NCI-H187 (cell line): ENCODE data around the gene MRTFB.

ENCODE experiments used
- DNase-seq, 2 experiments: peaks; one replicate each; lab custom pipeline; 2025; lab: John Stamatoyannopoulos, UW

MRTFB gene

DNA sequence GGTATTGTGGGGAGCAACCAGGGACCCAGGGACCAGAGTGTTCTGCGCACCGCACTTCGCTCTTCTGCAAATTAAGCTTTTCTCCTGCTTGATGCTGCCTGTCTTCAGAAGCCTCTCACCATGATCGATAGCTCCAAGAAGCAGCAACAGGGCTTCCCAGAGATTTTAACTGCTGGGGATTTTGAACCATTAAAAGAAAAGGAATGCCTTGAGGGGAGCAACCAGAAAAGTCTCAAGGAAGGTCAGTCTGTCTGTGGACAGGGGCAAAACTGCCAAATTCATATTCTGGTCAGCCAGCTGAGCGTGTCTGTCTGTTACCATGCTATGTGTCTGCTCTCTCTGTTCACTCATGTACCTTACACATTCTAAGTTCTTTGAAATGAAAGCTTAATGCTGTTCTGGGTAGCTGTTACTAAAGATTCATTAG is 115.7 kb downstream of the MRTFB start:
- DNase-seq: no peak

DNA sequence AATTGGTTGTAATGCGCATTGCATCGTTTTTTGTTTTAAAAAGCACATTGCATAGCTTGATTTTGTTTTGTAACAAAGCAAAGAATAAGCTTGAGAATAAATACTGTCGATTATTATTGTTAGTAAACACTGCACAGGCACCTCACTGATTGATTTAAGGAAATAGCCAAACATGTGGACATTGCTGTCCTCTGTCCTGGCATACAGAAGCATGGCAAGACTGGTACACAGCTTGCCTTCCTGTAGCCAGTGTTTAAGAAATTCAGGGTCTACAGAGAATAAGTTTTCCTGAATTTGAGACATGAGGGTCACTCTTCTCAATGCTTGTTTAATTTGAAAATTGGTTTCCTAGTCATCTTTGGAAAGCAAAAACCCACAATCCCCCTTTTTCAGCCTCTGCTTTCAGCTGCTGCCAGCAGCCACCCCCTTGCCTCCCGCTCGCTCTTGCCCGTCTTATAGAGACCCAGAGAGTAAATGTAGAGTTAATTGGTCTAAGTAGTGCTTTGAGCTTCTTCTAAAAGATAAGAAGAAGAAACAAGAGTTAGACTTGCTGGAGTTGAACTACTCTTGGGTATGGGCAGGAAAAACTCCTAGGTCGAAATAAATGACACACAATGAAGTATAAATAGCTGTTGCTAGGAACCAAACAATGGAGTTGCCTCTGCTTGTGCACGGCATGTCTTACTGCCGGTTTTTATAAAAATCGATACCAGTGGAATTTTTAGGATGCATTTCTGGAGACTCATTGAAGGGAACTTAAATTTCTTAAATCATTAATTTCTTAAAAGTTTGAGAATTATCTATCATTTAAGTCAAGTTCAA is 116.6 kb downstream of the MRTFB start:
- DNase-seq: no peak

DNA sequence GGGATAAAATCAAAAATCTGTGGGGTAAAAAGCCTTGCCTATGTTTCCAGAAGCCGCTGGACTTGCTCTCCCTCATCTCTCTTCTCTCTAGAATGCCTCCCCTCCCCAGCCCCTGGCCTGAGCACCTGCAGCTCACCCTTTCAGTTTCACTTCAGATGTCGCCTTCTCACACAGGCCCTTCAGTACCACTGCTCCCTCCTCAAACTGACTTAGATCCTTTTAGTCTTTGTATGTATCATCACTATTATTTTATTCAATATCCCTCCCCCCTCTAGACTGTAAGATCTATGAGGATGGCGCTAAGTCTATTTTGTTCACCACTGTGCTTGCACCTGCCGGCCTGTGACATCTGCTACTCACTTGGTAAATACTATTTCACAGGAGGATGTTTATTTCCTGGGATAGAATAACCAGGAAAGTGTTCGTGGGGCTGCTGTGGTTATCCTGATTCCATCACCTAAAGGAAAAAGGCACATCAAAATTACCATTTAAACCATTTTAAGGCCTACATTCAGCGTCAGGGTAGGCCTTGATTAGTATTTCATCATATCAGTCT is 122.3 kb downstream of the MRTFB start:
- no peak for DNase-seq

DNA sequence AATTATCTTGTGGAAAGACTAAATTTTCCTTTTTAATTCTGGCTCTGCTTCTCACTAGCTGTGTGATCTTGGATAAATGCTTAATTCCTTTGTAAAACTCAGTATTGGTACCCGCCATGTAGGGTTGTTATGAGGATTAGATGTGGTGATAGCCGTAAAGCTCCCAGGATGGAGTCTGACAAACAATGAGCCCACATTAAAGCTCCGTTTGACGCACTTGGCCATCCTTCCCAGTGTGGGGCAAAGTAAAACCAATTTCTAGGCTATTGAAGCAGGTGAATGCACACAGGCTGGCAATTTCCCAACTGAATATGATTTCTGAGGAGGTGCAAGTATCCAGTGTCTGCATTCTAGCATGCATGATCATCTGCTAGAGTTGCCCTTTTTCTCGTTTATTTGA is 123.6 kb downstream of the MRTFB start:
- no peak for DNase-seq

DNA sequence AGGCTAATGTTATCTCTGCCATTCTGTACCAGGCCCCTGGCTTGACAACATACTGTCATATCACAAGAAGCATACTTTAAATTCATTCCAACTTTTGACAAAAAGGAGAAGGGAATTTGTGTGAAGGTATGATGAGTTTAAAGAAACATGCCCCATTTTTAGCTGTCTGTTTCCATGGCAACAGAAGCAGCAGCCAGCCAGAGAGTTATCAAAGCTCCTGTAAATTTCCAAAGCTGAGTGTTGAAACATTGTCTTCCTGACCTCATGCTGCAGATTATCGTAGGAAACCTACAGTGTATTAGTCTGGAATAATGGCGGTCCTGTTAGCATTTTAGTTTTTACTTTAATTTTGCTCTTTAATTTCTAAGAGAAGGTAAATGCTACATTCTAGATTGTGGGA is 124.9 kb downstream of the MRTFB start:
- no peak for DNase-seq

DNA sequence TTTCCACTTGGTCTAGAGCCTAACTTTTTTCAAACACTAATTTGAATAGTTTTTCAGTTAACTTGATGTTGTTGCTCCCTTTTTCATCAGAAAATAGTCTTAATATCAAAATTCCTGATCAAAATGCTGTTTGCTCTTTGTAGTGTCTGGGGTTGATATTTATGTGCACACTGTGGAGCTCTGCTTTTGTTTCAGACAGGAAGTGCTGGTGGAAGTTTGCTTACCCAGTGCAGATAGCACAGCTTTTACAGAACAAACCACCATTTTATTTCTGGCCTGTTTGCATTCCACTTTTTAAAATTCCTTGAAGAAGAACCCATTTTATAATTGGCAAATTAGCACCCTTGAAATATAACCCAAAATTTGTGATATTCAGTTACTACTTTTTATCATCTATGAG is 125.4 kb downstream of the MRTFB start:
- DNase-seq: no peak

DNA sequence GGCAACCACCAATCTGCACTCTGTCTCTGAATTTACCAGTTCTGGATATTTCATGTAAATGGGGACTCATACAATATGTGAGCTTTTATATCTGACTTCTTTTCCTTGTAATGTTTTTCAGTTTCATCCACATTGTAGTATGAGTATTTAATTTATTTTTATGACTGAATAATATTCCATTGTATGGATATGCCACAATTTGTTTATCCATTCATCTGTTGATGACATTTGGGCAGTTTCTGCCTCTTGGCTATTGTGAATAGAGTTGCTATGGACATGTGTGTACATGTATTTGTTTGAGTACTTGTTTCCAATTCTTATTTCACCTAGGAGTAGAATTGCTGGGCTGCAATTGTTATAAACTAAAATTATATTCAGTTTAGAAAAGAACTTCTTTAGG is 126.9 kb downstream of the MRTFB start:
- no peak for DNase-seq

DNA sequence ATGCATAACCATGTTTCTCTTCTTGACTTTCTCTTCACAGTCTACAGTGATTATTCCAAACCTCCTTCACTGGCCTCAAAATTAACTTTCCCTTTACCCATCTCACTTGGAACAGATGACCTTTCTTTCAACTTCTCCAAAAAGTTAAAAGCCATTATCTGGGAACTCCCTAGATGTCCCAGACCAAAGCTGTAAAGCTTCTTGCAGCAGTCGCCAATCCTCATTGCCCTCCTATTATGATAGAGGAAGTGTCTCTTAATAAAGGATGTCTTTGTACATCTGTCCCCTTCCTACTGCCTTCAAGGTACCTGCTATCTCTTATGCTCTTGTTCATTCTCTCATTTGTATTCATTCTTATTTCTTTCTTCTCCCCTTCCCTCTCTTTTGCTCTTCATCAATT is 127.5 kb downstream of the MRTFB start:
- DNase-seq: no peak

DNA sequence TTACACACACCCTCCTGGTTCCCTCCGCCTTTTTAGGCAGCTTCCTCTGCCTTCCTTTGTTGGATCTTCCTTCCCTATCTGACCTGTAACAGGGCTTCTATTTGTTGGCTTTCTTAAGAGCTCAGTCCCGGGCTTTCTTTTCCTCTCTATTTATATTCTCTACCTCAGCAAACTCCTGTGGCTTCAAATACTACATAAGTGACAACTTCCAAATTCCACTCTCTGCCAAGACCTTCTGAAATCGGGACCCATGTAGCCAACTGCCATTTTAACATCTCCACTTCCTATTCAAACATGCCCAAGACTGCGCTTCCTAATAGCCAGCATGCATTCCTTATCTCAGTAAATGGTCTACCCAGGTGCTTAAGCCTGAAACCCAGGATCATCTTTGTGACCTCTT is 128.1 kb downstream of the MRTFB start:
- no peak for DNase-seq

DNA sequence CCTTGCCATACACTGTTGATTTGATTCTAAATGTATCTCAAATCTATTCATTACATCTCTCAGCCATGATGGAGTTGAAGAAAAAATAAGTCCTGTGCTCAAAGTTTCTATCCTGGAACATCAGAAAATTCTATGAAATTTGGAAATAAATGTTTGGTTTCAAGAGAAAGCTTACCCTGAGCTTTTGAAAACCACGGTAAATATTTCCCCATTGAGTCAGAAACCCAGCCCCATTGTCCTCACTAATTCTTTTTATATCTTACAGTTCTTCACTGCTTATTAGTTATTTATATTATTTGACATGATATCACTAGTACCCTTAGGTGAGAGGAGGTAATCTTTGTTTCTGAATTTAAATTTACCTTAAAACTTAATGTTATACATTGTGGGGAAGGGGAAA is 128.5 kb downstream of the MRTFB start:
- DNase-seq: no peak

DNA sequence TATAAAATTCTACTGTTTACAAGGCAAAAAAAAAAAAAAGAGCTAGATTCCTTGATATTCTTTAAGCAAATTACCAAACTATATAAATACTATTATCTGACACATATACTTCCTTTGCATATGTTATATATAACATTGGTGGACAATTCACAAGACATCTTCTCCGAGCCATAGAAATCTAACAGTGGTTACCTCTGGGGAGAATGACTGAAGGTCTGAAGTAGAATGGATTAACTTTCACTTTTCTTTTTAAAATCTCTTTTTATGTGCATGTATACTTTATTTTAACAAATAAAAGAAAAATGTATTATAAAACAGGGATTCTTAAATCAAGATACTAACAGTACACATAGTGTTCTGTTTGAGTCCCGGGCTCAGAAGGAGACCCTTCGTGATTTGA is 131.0 kb downstream of the MRTFB start:
- DNase-seq: no peak

DNA sequence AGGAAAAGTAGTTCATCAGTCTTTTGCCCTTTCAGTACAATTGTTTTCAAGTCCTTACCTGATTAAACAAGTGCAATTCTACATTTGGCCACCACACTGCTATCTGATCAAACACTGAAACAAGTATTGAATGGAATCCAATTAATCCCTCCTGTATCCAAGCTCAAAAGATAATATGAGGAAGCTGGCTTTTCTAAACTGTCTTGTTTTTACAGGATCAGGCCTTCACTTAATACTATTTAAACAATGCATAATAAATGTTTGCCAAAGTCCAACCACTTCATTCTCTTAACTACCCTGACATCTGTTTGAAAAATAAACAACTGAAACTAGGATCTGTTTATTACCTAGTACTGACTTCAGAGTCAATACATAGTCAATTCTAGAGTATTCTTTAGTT is 131.6 kb downstream of the MRTFB start:
- DNase-seq: no peak

DNA sequence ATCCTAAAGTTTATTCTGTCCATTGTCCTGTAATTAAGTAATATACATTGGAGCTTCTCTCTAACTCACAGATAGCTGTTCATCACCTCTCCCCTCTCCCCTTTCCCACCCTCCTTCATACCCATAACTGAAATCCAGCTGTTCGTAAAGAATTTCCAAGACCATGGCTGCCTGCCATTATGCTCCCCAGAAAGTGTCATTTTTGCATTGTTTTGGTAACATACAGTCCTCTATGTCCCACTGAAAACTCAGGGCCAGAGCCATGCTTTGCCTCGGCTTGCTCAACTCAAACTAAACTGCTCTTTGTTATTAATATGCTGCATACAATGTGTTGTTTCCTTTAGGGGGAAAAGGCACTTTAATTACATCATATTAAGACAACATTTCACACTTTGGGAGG is 132.0 kb downstream of the MRTFB start:
- DNase-seq: no peak

DNA sequence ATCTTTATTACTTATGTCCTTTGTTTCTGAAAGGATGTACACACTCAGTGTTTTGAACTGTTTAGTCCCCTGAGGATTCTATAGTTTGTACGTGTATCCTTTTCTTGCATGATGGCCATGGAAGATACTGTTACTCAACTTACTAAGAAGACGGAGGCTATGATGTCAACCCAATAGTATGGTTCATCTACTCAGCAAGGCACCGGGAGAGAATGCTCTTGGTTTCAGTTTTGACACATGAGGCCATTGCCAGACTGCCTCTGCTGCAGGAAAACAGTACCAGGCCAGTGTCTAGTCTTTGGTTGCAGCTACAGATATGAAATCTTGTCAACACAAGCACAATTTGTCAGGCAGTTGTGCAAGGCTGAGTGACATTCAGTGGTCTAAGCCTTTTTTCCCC is 134.5 kb downstream of the MRTFB start:
- DNase-seq: no peak

DNA sequence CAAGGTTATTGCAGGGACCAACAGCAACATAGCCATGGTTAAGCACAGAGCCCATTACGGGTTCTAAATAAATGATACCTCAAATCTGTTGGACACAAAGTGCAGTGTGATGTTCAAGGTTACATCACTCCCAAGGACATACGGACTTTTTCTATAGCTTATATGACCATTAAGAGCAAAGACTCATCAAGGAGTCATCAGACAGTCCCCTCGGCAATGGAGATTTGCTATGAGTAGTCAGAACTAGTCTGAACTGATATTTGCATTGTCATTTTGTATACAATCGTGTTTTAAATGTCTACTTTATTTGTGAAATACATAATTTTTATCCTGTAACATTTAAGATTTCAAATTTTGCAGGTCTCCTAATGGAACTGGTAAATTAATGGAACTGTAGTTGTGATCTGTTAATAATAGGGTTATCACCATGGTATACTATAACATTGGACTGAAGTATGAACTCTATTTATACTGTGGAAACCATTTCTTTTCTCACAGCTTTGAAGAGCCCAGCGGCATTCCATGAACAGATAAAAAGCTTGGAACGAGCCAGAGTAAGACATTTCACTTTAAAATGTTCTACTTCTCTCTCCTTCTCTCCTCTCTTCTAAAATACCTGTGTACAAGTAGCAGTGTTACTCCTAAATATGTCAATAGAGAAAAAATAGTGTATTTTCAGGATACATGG is 140.9 kb downstream of the MRTFB start:
- no peak for DNase-seq

DNA sequence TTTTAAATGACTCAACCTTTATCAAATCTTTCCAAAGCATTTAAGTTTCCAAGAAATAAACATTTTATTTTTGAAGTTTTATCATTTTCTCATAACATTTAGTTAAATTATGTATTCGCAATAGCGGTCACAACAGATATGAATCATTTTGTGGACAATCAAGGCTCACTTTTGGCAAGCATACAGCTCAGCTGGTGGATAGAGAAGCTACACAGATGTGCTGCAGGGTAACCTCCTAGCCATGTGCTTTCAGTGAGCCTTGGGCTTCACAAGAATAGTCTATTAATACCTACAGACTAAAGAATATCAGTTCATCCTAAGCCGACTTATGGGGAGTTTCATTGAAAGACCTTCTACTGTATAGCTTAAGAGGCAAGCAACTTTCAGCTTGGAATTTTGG is 144.8 kb downstream of the MRTFB start:
- DNase-seq: no peak

DNA sequence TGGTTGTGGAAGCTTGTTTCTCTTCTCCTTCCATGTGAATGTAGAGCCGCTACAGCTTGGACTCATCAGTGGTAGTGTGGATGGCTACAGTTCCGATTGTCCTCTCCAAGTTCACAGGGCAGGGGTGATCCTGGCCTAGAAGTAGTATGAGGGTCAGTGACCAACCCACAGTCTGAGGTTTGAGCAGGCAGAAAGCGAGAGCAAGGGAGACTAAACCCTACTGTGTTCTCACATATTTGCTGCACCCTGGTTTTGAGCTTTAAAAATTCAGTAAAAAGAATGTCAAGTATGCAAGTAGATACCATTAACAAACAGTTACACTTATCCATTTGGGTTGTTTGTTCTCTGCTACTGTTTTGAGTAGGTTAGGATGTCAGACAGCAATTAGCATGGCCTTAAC is 148.9 kb downstream of the MRTFB start:
- DNase-seq: no peak

DNA sequence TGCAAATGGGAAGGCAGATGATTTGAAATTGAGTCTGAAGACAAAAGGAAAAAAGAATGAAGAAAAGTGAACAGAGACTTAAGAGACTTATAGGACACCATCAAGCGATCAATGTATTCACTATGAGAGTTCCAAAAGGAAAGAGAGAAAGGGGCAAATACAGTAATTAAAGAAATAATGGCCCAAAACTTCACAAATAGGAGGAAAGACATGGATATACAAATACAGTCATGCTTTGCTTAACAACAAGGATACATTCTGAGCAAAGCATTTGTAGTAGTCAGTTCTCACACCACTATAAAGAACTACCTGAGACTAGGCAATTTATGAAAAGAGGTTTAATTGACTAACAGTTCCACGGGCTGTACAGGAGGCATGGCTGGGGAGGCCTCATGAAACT is 152.5 kb downstream of the MRTFB start:
- no peak for DNase-seq

DNA sequence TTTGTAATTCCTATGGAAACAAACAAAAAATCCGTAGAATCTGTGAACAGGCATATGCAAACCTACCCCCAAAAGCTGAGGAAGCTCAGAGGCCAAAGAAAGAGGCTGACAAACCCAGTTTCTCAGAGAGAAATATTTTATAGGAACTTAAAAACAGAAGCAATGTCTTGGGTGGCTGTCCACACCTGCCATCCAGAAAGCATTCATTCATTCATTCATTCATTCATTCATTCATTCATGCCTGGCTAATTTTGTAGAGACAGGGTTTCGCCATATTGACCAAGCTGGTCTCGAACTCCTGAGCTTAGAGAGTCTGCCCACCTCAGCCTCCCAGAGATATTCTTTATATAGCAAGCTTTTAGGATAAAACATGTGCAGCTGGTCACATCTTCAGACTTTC is 154.3 kb downstream of the MRTFB start:
- DNase-seq: no peak

DNA sequence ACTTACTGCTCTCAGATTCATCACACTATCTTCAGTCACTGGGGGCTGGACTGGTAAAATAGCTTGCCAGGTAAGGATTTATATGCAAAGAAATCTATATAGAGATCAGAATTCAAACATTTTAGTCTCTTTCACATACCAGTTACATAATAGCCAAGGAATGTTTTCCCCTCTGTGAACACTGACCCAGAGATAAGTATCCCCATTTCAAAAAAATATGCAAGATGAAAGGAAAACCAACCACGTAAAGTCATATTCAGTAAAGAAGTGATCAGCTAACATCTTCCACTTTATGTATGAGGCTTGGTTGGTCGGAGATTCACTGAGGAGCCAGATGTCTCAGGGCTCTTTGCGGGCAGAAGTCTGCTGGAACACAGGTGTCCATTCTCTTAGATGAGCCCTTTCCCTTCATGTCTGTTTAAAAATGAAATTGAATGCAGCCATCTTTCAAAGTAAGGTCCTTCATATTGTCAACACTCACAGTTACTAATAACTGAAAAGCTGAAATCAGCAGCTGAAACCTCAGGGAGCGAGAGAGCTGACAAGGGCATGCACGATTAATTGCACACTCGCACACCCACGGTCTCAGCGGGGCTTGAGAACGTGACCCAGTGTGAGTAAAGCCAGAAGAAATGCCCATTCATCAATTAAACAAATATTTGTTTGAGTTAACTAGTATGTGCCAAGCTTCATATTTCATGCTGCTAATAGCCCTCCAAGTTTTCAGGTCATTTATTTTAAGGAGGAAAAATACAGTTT is 161.2 kb downstream of the MRTFB start:
- no peak for DNase-seq

DNA sequence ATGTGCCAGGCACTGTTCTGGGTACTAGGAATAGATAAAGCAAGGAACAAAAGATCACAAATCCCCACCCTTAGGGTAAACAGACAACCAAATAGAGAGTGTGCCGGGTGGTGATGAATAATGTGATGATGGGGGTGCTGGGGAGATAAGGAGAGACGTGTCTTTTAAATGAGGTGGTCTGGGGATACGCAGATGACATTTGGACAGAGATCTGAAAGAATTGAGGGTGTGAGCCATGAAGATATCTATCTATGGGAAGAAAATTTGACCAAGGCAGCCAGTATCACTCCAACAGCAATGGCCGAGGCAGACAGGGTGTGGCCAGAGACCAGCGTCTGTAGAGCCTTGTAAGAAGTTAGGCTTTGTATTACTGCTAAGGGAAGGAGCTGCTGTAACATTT is 165.3 kb downstream of the MRTFB start:
- DNase-seq: no peak

DNA sequence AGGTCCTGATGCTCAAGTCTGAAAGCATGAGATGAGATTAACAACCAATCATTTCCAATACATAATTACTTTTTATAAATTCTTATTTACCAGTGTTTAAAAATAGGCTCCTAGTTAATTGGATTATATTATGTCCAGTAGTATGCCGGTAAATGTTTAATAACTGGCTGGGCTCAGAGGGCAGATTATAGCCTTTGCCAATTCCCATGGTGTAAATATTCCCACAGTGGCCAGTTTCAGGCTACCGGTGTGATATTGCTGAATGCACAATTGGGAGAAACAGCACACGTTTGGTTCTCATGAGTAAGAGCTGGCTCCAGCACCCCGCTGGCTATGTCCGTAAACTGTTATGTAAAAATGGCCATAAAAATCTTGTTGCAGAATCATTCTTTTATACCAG is 167.6 kb downstream of the MRTFB start:
- no peak for DNase-seq

DNA sequence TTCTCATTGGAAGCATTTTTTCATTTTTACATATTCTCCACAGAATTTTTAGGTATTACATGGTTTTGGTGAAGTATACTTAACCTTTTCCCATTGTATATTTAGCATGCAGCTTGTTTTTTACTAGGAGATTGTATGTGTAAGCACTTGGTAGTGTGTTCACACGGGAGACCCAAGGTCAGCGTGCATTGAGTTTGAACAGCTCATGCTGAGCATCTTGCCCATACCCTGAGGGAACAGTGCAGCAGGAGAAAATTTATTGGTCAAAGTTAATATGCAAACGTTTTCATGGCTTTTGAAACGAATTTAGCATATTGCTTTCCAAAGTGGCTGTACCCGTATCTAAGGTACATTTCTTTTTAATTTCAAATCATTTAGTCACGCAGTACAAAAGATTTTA is 168.7 kb downstream of the MRTFB start:
- no peak for DNase-seq
